ENCODE data around the gene MPLKIP.
"Not testable (repeated sequence)": the region's sequence is repeated elsewhere in the genome, so short reads cannot be mapped to it uniquely, and the experiment has no call there.

Gene MPLKIP

GRCh38 chr7:40134428-40135316 is at the start of gene MPLKIP, which contains the start of gene SUGCT:
MPLKIP (minus strand) TSS chr7:40134622; CDS start chr7:40134567, 55 bp downstream.
SUGCT (plus strand) TSS chr7:40135005.
- peak; percentile 9 to 98 (median 89) for DNase-seq

- no peak for DNase-seq
Observed at GRCh38 chr7:40182452-40182851, 48.0 kb upstream of the MPLKIP start.

- no peak for DNase-seq
Observed at GRCh38 chr7:40177071-40177470, 42.6 kb upstream of the MPLKIP start.

GRCh38 chr7:40175725-40176510 is 41.5 kb upstream of the MPLKIP start:
- DNase-seq: no peak

GRCh38 chr7:40175256-40175655 is 40.8 kb upstream of the MPLKIP start:
- DNase-seq: not testable (repeated sequence)

GRCh38 chr7:40173121-40173520 is 38.7 kb upstream of the MPLKIP start:
- DNase-seq: not testable (repeated sequence)

DNA sequence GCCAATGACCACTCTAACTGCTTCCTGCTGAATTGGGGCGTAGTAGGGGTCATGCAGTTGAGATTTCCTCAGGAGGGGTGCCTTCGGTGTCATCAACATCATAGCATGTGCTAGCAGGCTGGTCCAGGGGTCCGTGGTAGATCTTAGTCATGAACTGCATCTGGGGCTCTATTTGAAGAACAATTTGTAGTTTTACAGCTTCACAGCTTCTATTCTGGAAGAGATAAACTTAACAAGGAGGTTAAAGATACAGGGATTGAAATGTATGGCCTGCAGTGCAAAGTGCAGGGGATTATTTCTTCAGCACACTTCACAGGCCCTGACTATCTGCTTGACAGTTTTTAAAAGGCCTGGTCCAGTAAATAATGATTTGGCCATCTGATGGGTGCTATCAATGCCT is 33.8 kb upstream of the MPLKIP start:
- not testable (repeated sequence) for DNase-seq

DNA sequence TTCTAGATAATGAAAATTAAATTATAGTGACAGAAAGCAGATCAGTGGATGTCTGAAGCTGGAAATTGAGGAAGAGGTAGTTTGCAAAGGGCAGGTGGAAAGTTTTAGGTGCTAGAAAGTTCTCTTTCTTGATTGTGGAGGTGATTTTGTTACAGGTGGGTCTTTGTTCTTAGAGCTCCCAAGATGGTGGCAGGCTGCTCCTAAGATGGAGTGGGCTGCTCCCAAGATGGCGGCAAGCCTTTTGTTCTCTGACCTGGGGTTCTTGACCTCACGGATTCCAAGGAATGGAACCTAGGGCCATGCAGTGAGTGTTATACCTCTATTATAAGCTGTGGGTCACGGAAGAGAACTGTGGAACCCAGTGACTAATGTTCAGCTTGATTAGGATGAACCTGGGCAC is 32.9 kb upstream of the MPLKIP start:
- DNase-seq: no peak

- no peak for DNase-seq
Observed at GRCh38 chr7:40165216-40165615, 30.8 kb upstream of the MPLKIP start.

DNA sequence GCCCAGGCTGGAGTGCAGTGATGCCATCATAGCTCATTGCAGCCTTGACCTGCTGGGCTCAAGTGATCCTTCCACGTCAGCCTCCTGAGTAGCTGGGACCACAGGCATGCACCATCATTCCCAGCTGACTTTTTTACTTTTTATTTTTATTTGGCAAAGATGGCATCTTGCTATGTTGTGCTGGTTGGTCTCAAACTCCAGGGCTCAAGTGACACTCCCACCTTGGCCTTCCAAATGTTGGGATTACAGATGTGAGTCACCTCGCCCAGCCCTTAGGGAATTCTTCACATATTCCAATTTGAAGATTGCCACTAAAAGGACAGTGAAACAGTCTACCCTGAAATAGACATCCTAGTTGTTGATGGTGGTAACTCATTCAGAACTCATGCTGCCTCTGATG is 28.1 kb upstream of the MPLKIP start:
- DNase-seq: no peak

DNA sequence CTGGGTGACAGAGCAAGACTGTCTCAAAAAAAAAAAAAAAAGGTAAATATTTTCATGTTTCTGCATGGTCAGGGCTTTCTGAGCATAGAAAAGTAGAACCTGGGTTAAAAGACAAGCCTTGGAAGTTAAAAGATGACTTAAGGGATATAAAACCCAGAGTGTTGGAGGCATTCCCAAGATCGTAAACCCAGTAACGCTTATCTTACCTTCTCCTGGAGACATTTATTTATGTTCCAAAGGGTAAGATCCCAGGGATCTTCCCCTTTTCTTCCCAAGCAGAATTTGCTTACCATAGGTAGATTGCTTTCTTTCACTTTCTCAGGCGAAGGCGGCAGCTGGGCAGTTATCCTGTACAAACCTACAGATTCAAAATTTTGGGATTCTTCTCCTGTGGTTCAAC is 22.6 kb upstream of the MPLKIP start:
- DNase-seq: no peak

- no peak for DNase-seq
Observed at GRCh38 chr7:40151504-40151903, 17.1 kb upstream of the MPLKIP start.

DNA sequence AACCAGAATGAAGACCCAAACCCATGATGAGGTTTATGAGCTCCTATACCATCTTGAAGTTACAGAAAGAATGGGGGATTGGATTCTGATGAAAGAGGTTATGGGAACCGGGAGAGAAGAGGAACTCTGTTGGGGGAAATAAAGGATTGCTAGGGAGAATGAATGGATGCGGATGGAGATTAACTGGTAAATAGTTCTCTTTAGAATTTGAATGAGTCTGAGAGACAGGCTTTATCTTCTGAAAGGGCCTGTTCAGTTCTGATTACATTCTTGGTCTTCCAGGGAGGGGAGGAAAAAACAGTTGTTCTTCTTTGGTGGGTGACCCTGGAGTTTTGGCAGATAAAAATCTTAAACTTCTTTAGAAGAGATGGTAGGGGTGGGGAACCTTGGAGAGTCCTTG is 14.2 kb upstream of the MPLKIP start:
- DNase-seq: no peak

- not testable (repeated sequence) for DNase-seq
Observed at GRCh38 chr7:40148247-40148580, 13.8 kb upstream of the MPLKIP start.

GRCh38 chr7:40147371-40148246 is 13.2 kb upstream of the MPLKIP start:
- no peak for DNase-seq

GRCh38 chr7:40145596-40146130 is 11.2 kb upstream of the MPLKIP start:
- not testable (repeated sequence) for DNase-seq

- DNase-seq: not testable (repeated sequence)
Observed at GRCh38 chr7:40141916-40142315, 7.5 kb upstream of the MPLKIP start.

GRCh38 chr7:40139891-40140290 is 5.5 kb upstream of the MPLKIP start:
- DNase-seq: not testable (repeated sequence)

DNA sequence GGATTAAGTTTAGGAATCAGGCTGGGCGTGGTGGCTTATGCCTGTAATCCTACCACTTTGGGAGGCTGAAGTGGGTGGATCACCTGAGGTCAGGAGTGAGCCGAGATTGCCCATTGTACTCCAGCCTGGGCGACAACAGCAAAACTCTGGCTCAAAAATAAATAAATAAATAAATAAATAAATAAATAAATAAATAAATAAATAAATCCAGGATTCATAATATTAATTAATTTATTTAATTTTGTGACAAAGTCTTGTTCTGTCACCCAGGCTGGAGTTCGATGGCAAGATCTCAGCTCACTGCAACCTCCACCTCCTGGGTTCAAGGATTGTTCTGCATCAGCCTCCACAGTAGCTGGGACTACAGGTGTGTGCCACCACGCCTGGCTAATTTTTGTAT is 4.6 kb upstream of the MPLKIP start:
- DNase-seq: no peak

GRCh38 chr7:40137563-40137962 is 3.1 kb upstream of the MPLKIP start:
- no peak for DNase-seq

DNA sequence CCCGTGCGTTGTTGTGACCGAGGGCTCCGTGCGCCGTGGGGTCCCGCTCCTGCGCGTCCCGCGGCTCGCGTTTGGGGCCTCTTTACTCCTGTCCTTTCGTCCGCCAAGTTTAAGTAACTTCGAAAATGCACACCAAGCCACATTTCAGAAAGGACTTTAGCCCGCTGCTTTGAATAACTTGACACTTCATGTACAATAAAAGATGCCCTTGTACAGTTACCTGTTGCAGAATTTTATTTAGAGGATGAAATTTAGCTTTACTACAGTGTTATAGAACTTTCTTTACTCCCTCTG is 842 bp upstream of the MPLKIP start:
- peak in 1 of 56 donors; percentile 56 for DNase-seq
